HG02642 (cell line): ENCODE measurements around the gene SRR.

ENCODE experiments used
- ATAC-seq: cut with Tn5 transposase; IDR thresholded peaks from one replicate; pipeline ENCODE4 v1.9.1; 2021; ENCODE audit warnings: mild to moderate bottlenecking; ENCODE audit not compliant: unreplicated experiment, poor library complexity

The SRR gene

DNA sequence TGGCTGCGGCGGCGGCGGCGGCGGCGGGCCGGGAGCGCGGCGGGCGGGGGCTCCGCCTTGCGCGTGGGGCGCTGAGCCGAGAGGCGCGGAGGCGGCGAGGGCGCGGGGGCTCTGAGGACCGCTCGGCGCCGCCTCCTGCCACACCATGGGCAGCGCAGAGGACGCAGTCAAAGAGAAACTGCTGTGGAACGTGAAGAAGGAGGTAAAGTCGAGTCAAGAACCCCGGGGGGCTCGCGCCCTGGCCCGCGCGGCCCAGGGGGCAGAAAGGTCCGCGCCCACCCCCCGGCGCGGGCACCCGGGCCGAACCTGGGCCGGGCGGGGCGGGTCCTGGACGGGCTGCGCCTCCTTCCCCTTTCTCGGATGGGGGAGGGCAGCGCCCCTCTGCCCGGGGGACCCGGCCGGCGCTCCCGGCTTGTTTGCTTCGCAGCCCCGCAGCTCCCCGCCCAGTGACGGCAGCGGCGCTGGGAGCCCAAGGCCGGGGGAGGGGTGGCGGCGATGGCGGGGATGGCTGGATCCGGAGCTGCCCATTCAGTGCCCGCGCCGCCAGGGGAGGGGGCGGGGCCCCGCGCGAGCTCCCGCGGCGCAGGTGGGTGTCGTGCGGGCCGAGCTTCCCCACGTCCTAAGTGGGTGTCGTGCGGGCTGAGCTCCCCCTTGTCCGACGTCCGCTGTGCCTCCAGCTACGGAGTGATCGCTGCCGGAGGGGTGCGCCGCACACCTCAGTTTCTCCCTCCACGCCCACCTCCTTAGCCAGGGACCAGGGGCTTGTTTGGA is 34.0 kb downstream of the SRR start:
- peak; percentile 26 for ATAC-seq

DNA sequence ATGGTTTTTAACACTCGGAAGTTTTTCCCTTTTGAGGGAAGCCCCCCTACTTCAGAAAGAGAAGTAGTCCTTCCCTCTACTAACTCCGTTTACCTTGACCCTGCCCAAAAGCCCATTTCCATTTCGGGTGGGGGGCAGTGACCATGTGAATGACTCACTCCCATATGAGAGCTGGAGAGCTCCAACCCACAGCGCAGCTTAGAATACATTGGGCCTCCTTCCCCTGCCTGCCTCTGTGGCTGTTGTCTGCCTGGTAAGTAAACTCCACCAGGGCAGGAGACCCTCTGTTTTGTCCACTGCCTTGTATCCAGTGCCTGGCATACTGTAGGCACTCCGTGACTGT is 34.5 kb downstream of the SRR start:
- ATAC-seq, result no peak

DNA sequence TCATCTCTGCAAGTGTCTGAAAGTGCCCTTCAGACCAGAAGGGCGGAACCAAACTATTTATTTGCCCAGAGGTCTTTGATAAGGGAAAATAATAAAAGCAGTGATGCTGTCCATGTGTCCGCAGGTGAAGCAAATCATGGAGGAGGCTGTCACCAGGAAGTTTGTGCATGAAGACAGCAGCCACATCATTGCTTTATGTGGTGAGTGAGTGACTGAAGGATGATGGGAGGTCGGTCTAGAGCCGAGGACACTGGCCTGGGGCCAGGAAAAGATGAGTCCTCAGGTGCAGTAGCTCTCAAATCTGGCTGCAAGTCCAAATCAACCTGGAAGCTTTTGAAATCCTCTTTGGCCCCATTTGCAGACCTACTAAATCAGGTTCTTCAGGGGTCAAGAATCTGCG is 39.7 kb downstream of the SRR start:
- no peak for ATAC-seq

DNA sequence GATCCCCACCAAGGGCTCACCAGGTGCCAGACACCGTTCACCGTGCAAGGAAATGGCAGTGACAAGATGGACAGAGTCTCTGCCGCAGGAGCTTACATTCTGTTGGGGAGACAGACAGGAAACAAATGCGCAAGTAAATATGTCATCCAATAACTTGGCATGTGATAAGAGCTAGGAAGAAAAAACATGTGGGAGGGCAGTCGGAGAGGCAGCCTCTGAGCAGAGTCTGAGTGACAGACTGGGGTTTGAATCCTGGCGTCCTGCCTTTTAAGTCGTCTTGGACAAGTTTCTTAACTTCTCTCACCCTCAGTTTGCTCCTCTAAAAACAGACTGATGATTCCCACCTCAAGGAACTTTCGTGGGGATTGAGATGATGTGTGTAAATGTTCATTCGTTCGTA is 40.8 kb downstream of the SRR start:
- no peak for ATAC-seq

DNA sequence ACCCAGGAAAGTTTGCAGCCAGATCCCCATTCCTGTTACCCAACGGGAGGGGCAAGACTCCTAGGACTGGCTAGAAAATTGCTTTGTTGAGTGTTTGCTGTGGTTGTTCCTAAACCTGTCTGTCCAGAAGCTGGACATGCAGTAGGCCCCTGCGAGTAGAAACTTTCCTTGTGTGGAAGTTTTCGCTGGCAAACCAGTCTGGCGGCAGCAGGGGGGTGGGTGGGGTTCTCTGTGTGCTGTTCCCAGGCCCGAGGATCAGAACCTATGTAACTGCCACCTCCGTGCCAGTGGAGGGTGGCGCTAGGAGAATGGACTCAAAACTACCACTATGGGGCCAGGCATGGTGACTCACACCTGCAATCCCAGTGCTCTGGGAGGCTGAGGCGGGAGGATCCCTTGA is 42.7 kb downstream of the SRR start:
- no peak for ATAC-seq

DNA sequence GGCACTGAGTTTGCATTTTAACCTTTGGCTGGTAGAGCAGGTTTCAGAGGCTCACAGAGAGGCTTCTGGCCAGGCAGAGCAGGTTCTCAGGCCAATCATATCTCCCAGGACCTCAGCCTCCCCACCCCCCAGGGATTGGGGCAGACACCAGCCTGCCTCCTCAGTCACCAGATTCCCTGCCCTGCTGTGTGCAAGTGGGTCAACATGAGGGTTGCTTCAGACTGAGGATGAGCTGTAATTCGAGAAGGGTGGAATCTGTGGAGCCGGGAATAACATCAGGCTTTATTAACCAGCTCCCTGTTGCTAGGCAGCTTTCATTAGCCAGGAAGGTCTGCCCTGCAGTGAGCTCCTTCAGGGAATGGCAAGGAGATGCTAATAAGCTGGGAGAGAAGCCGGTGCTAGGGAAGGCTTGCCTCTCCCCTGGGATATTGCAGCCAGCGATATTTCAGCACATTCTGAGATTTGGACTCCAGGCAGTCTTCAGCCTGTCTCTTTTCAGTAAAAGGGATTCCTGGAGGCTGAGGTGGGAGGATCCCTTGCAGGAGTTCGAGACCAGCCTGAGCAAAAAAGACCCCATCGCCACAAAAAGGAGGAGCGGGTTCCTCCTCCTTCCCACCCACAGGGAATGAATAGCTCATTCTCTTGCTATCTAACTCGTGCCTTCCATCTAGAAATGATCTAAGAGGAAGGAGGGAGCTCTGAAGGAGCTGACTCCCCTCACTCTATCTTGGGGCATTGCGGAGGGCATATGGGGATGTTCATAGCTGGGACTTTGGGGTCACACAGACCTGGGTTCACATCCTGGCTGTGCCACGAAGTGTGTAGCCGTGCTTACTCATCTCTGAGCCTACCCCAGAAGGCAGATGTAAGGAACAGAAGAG is 44.3 kb downstream of the SRR start:
- no peak for ATAC-seq

DNA sequence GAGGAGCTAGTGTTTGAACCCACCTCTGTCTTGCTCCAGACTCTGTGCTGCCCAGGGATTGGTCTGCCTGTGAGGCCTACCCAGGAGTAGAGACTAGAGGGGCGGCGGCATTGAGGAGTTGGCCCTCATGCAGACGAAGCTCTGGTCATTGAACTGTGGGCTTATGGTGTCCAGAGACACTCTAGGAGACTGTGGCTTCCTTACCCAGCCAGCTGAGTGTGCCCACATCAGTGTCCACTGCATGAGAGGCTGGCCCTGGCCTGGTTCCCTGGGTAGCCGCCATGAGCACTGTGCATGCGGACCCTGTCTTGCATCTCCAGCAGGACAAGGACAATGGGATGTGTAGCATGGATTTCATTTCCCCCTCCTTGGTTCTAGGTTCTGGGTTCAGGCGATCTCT is 47.5 kb downstream of the SRR start:
- no peak for ATAC-seq

DNA sequence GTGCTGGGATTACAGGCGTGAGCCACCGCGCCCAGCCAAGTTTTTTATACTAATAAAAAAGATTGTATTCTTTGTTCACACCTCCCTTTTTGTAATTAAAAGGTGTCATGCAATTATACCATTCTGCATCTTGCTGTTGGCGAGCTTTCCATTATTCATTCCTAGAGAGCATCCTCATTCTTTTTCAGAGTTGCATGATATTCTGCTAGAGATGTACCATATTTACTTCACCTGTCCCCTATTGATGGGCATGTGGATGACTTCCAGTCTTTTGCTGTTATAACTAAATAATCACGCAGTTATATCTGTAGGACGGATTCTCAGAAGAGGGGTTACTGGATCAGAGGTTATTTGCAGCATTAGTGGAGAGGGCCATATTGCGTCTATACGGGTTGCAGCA is 50.6 kb downstream of the SRR start:
- ATAC-seq, result no peak

DNA sequence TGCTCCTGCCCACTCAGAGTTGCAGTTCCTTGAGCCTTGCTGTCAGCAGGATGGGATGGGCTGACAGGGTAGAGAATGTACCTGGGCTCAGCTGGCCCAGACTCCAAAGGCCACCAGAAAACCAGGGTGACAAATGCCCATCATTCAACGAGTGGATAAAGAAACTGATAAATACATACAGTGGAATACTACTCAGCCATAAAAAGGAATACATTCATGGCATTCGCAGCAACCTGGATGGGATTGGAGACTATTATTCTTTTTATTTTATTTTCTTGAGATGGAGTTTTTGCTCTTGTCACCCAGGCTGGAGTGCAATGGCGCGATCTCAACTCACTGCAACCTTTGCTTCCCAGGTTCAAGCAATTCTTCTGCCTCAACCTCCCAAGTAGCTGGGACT is 53.5 kb downstream of the SRR start:
- no peak for ATAC-seq

DNA sequence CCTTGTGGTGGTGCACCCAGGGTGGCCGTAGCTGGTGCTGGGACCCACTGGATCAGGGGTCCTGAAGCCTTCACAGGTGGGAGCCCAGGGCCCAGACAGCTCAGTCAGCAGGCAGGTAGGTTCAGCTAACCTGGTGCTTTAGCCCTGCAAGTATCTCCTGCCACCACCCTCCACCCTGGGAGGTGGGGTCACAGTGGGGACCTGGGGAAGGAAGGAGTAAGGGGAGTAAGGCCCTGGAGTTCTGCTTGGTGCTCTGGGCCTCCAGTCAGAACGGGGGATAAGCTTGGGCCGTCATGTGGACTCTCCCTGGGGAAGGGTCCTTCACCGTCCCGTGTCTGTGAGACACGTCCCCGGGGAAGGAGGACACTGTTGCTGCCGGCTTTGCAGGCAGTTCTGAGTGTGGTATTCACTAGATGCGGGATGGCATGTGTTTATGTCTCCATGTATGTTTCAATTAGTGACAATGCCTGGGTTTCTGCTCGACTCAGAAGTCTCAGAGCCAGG is 54.2 kb downstream of the SRR start:
- no peak for ATAC-seq

DNA sequence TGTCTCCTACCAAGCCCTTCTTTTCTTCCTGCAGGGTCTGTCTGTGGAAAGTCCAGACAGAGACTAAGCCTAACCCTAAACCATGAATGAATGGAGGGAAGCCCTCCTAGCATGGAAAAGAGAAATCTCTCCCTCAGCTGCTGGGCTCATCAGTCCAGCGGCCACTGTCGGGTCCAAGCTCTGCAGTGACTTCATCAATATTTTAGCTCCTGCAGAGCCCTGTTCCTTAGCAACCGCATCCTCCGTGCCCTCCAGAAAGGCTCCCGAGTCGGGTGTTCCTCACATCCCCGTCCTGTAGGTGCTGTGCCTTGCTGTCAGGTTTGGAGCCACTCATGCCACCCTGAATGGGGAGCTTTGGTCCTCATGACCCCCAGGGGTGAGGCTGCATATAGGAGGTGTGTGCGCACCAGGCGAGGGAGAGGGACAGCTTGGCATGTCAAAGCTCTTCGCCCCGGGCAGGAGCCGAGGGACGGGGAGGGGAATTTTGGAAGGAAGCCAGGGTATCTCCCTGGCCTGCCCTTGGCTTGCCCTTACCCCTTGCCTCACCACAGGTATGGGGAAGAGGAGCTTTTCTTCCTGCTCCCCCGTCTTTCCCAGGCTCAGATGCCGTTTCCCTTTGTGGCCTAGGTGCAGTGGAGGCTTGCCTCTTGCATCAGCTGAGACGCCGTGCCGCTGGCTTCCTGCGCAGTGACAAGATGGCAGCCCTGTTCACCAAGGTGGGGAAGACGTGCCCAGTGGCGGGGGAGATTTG is 57.4 kb downstream of the SRR start:
- no peak for ATAC-seq

DNA sequence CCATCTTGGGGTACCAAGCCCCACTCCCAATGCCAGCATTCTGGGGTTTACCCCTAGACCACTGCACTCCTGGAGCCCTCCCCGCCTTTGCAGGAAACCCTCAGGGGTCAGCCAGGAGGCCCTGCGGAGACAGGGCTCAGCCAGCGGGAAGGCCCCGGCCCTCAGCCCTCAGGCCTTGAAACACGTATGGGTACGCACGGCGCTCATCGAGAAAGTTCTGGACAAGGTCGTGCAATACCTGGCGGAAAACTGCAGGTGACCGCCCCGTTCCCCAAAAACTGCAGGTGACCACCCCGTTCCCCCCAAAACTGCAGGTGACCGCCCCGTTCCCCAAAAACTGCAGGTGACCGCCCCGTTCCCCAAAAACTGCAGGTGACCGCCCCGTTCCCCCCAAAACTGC is 58.3 kb downstream of the SRR start:
- no peak for ATAC-seq

DNA sequence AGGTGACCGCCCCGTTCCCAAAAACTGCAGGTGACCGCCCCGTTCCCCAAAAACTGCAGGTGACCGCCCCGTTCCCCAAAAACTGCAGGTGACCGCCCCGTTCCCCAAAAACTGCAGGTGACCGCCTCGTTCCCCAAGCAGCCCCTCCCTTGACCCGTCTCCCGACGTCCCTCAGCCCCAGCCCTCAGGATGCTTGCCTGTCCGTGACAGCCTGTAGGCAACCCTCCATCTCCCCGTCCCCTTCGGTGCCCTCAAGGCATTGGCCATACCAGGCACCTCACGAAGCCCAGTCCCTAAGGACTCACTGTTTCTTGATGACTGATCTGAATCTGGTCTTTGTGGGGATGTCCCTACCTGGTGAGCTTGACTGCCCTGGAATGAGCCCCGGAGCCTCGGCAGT is 58.7 kb downstream of the SRR start:
- no peak for ATAC-seq

DNA sequence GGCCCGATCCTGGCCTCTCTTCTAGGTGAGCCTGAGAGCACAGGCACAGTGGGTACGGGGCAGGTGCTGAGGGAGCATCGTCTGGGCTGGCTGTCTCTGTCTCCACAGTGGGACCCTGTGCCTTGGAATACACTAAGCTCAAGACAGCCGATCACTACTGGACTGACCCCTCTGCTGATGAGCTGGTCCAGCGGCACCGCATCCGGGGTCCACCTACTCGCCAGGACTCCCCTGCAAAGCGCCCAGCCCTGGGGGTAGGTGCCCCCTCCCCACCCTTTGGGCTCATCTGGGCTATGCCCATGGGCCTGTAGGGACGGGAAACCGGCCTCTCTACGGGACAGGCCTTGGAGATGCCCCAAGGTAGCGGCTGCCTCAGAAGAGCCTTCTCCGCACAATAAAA is 59.1 kb downstream of the SRR start:
- ATAC-seq, result no peak

DNA sequence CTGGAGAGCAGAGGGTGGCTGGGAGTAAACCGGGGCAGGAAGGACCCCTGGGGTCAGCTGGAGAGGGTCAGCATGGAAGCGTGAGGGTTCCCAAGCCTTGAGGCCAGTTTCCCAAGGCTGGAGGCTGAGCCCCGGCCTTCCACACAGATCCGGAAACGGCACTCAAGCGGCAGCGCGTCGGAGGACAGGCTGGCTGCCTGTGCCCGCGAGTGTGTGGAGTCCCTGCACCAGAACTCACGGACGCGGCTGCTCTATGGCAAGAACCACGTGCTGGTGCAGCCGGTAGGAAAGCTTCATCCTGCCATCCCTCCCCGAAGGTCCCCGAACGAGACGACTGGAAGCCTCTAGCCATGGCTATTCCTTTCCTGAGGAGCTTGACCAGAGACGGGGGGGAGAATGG is 59.6 kb downstream of the SRR start:
- ATAC-seq, result no peak

DNA sequence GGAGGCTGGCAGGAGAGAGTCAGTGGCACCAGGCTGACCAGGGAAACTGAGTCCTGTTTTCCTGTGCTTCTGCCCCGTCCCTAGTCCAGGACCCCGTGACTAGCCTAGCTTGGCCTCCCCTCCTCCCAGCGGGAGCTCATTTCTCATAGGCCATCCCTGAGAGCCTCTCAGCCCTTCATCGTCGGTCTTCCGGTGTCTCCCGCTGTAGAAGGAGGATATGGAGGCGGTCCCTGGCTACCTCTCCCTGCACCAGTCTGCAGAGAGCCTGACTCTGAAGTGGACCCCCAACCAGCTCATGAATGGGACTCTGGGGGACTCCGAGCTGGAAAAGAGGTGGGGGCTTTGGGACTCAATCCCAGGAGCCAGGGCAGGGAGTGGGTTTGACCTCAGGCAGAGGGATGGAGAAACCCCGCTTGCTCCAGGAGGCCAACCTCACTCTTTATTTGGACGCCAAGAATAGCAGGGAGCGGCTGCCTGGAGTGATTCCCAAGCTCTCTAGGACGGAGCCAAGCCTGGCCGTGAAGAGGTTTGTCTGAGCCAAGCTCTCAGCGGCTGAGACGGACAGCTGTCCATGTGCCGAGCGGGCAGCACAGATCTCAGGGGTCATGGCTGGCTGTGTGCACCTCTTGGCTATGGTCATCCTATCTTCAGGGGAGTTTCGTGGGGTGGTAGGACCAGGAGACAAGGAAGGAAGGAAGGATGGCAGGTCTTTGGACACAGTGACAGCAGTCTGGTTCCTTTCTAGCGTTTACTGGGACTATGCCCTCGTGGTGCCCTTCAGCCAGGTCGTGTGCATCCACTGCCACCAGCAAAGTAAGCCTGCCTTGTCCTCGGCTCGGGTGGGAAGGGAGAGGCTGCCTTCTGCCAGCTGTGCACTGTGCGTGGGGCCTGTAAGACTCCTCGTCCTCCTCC is 60.4 kb downstream of the SRR start:
- no peak for ATAC-seq

DNA sequence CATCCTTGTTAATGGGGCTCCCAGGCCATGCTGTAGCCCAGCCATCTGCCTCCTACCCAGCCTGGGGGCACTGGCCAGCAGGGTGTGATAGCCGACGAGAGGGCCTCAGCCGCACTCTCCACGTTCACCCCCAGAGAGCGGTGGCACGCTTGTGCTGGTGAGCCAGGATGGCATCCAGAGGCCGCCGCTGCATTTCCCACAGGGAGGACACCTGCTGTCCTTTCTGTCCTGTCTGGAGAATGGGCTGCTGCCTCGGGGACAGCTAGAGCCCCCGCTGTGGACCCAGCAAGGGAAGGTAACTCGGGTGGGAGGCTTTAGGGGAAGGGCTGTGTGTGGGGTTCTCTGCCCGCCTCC is 61.0 kb downstream of the SRR start:
- ATAC-seq, result no peak

DNA sequence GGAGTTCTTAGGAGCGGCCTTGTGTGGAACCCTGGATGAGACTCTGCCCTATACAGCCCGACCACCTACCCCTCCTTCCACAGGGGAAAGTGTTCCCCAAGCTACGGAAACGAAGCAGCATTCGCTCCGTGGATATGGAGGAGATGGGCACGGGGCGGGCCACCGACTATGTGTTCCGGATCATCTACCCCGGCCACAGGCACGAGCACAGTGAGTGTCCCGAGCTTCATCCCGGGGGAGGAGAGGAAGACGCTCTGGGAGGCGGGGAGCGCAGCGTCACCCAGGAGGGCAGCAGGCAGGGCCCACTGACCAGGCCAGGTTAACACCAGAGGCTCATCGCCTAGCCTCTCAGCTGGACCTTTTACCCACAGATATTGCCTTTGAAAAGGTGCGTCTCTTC is 61.4 kb downstream of the SRR start:
- no peak for ATAC-seq

DNA sequence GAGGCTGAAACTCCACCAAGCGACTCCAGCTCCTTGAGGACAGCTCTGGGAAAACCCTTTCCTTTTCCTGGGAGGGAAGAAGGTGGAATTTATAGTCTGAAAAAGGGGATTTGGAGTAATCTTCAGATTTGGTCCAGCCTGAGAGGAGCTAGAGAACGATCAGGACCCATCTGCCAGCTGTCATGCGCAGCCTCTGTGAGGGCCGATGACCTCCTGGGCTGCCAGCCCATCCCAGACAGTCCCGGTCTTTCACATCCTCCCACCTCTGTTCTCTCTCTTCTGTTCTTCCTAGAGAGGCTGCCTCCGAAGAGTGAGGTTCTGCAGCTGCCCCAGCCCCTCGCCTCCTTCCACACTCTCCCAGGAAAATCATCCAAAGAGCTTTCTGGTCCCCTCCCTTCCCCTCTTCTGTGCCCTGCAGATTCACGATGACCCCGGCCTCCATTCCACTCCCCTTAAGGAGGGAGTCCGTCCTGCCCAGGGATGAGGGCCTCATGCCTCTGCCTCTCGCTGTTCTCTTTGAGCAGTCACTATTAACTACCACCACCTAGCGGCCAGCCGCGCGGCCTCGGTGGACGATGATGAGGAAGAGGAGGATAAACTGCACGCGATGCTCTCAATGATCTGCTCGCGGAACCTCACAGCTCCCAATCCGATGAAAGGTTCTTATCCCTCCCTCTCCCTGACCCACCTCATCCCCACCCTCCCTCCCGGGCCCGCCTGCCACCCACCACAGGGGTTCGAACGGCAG is 63.2 kb downstream of the SRR start:
- ATAC-seq, result no peak
